Measurements from ENCODE around the gene CRYGN.

GRCh38 chr7:151398446-151399304, 41.3 kb downstream of the CRYGN start:
- TF ChIP-seq L3MBTL2 (conservative IDR thresholded peaks at IDR 0.05) (no peak), ZNF384 (IDR thresholded peaks at IDR 0.05) (no peak), PKNOX1 (IDR thresholded peaks at IDR 0.05) (no peak), SP1 (IDR thresholded peaks at IDR 0.05) (no peak), SUZ12 (IDR thresholded peaks at IDR 0.05) (no peak), TARDBP (IDR thresholded peaks at IDR 0.05) (no peak), FOXM1 (IDR thresholded peaks at IDR 0.05; ENCODE audit: borderline replicate concordance) (no peak), ARNT (IDR thresholded peaks at IDR 0.05) (no peak)

Data from HEK293T (cell line).